A673 (cell line): ENCODE results near the gene GZMA. TPM values are rescaled to one million over a fixed set of nuclear protein-coding genes. Genes with fewer than 3 reads are reported as not detected.

Experiments
- BruUV-seq: library from RNA; stranded (reverse); fragments of 400-500 nt; replicated peaks from 2 replicates; lab custom pipeline; 2021; lab: Mats Ljungman, UMichigan
- CTCF ChIA-PET: fragments of 300-600 bp; sonication (Branson Sonifier 250); formaldehyde crosslinking; loops from one replicate; lab custom pipeline; 2022; ENCODE audit warnings: antibody characterized with exemption; lab: Charles Lee
- POLR2A ChIA-PET: fragments of 300-600 bp; sonication (Branson Sonifier 250); formaldehyde crosslinking; loops from one replicate; lab custom pipeline; 2022; ENCODE audit warnings: antibody characterized with exemption; ENCODE audit not compliant: low non-redundant PET; lab: Charles Lee
- DNase-seq: peaks from one replicate; pipeline ENCODE4 v3.0.0-alpha.2; 2015; ENCODE audit warnings: low spot score
- H3K27ac ChIP-seq: fragments of 200-600 bp; sonication (generic); 2 replicates; pipeline ENCODE4 v1.5.1; 2016; ENCODE audit warnings: mixed run types, low read depth, mild to moderate bottlenecking, mixed read lengths, antibody characterized with exemption, low read length; ENCODE audit not compliant: poor library complexity, severe bottlenecking
- H3K27me3 ChIP-seq: fragments of 200-600 bp; sonication (generic); replicated peaks from 2 replicates; pipeline ENCODE4 v1.6.1; 2017; ENCODE audit warnings: mixed run types, low read depth, mild to moderate bottlenecking, mixed read lengths, antibody characterized with exemption, low read length; ENCODE audit not compliant: insufficient read depth, poor library complexity
- H3K36me3 ChIP-seq: fragments of 200-600 bp; sonication (generic); 2 replicates; pipeline ENCODE4 v1.6.1; 2016; ENCODE audit warnings: mixed run types, mild to moderate bottlenecking, mixed read lengths, antibody characterized with exemption, low read length; ENCODE audit not compliant: insufficient read depth, poor library complexity, severe bottlenecking
- H3K4me1 ChIP-seq: fragments of 200-600 bp; sonication (generic); 2 replicates; pipeline ENCODE4 v1.6.1; 2017; ENCODE audit warnings: mixed run types, mild to moderate bottlenecking, mixed read lengths, antibody characterized with exemption, low read length; ENCODE audit not compliant: insufficient read depth, poor library complexity, severe bottlenecking
- H3K4me3 ChIP-seq: fragments of 200-600 bp; sonication (generic); 2 replicates; pipeline ENCODE4 v1.5.1; 2016; ENCODE audit warnings: low read depth, mixed run types, mild to moderate bottlenecking, mixed read lengths, low read length; ENCODE audit not compliant: poor library complexity, severe bottlenecking
- H3K9me3 ChIP-seq: fragments of 200-600 bp; sonication (generic); 2 replicates; pipeline ENCODE4 v1.6.1; 2016; ENCODE audit warnings: mixed run types, low read depth, mild to moderate bottlenecking, mixed read lengths, antibody characterized with exemption, low read length; ENCODE audit not compliant: poor library complexity, severe bottlenecking
- EZH2 ChIP-seq: fragments of 200-600 bp; sonication (generic); IDR thresholded peaks from 2 replicates; pipeline ENCODE4 v1.6.1; 2017; ENCODE audit warnings: borderline replicate concordance, low read depth, mild to moderate bottlenecking, mixed read lengths, antibody characterized with exemption, low read length; ENCODE audit not compliant: poor library complexity, severe bottlenecking
- intact Hi-C: fragments of 100-400 bp; cut with micrococcal nuclease; formaldehyde crosslinking; loops from one replicate; pipeline ENCODE4 v1.10.0; 2022; ENCODE audit not compliant: unreplicated experiment
- total RNA-seq: library from RNA; stranded (reverse); gene quantifications from 2 replicates; pipeline ENCODE4 v1.2.3, GENCODE V29; 2021
- TF ChIP-seq, protein P1 (sequence below): fragments of 300-800, 200-600 bp; sonication (generic); conservative IDR thresholded peaks from 2 replicates; pipeline ENCODE4 v1.5.1; 2017; ENCODE audit warnings: low read depth, mild to moderate bottlenecking, antibody characterized with exemption, low read length, moderate library complexity, mixed read lengths

GZMA gene
- total RNA-seq, 1 experiment from 2014 or later: not detected

GRCh38 chr5:55114061-55114460, 11.6 kb downstream of the GZMA start:
- Histone ChIP-seq H3K27ac (no peak overlapping the region), H3K27me3 (peaks cover 5% of the 10 kb centered on the region), H3K9me3 (no peaks in the 10 kb centered on the region), H3K4me3 (no peak overlapping the region), H3K4me1 (no peaks in the 10 kb centered on the region), H3K36me3 (no peaks in the 10 kb centered on the region)
- DNase-seq: no peak
- intact Hi-C loops: no loop called here
- TF ChIP-seq EZH2: no peak
- TF ChIP-seq, protein P1, sequence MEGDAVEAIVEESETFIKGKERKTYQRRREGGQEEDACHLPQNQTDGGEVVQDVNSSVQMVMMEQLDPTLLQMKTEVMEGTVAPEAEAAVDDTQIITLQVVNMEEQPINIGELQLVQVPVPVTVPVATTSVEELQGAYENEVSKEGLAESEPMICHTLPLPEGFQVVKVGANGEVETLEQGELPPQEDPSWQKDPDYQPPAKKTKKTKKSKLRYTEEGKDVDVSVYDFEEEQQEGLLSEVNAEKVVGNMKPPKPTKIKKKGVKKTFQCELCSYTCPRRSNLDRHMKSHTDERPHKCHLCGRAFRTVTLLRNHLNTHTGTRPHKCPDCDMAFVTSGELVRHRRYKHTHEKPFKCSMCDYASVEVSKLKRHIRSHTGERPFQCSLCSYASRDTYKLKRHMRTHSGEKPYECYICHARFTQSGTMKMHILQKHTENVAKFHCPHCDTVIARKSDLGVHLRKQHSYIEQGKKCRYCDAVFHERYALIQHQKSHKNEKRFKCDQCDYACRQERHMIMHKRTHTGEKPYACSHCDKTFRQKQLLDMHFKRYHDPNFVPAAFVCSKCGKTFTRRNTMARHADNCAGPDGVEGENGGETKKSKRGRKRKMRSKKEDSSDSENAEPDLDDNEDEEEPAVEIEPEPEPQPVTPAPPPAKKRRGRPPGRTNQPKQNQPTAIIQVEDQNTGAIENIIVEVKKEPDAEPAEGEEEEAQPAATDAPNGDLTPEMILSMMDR: no peak
- ChIA-PET POLR2A (no interaction called here), CTCF (no interaction called here)
- BruUV-seq: no TSS peak

DNA sequence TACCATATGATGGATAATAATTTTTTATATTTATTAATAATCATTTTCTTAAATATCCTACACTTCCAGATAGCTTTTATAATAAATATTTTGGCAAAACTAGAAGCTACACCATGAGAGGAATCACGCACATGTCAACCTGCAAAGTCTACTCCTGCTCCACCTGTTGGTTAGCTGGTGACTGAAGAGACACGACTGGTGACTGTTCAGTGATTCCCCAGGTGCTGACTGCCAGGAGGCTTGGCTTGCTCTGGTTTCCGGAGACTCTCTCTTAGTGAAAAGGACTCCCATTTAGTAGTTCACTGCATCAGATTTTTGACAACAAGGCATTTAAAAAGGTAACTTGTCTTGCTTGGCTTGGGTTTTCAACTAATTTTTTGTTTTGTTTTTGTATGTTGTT, 20.9 kb downstream of the GZMA start:
- POLR2A ChIA-PET: no interaction called here
- CTCF ChIA-PET: no interaction called here

GRCh38 chr5:55134053-55134722, 31.7 kb downstream of the GZMA start:
- ChIA-PET CTCF (no interaction called here), POLR2A (no interaction called here)
- DNase-seq: no peak
- no peak overlapping the region for H3K27ac ChIP-seq
- no peaks in the 10 kb centered on the region for H3K4me1 ChIP-seq
- H3K36me3 ChIP-seq: no peaks in the 10 kb centered on the region
- TF ChIP-seq, protein P1: no peak
- TF ChIP-seq EZH2: no peak
- peaks cover 15% of the 10 kb centered on the region for H3K27me3 ChIP-seq
- no peak overlapping the region for H3K4me3 ChIP-seq
- intact Hi-C loops: no loop called here
- BruUV-seq: no TSS peak
- H3K9me3 ChIP-seq: no peaks in the 10 kb centered on the region

More for the DNA sequence above, 20.9 kb downstream of the GZMA start:
- H3K9me3 ChIP-seq: no peaks in the 10 kb centered on the region
- no peak overlapping the region for H3K27ac ChIP-seq
- TF ChIP-seq, protein P1: no peak
- no peak for TF ChIP-seq EZH2
- no peak overlapping the region for H3K4me3 ChIP-seq
- no peaks in the 10 kb centered on the region for H3K36me3 ChIP-seq
- peaks cover 44% of the 10 kb centered on the region for H3K27me3 ChIP-seq
- no peaks in the 10 kb centered on the region for H3K4me1 ChIP-seq
- DNase-seq: no peak
- intact Hi-C loops: no loop called here
- no TSS peak for BruUV-seq
